ENCODE data around the gene MAGOHB.

Gene MAGOHB

DNA sequence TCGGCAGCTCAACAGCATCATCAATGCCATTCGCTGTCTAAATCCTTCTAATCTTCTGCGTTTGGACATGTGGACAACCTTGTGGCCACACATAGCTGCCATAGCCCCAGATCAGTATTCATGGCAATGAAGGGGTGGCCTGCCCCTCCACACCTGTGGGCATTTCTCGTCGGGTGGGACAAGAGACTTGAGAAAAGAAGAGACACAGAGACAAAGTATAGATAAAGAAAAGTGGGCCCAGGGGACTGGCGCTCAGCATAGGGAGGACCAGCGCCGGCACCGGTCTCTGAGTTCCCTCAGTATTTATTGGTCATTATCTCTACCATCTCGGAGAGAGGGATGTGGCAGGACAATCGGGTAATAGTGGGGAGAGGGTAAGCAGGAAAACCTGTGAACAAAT is 42.3 kb downstream of the MAGOHB start:
- H2BK5ac ChIP-seq (ENCODE audit: low read length) = peak overlapping the region; percentile 79
- H3K79me2 ChIP-seq (ENCODE audit: control insufficient read depth, insufficient read depth, low read length) = no peaks in the 10 kb centered on the region
- H2BK120ac ChIP-seq (ENCODE audit: low read depth, low read length) = no peak overlapping the region
- no peak overlapping the region for H4K8ac ChIP-seq (ENCODE audit: low read depth, low read length)
- no CpG with 5 or more reads among the region's 11 CpGs for WGBS (ENCODE audit: extremely low coverage, insufficient coverage, low lambda C conversion rate)
- no peak overlapping the region for H3K9ac ChIP-seq (ENCODE audit: low read length)
- H3K18ac ChIP-seq (ENCODE audit: low read length) = no peak overlapping the region
- no peaks in the 10 kb centered on the region for H3K4me1 ChIP-seq (ENCODE audit: control insufficient read depth, low read depth, low read length)
- H3K79me1 ChIP-seq (ENCODE audit: low read length) = no peaks in the 10 kb centered on the region
- H3K36me3 ChIP-seq (ENCODE audit: control insufficient read depth, insufficient read depth, low read length) = no peaks in the 10 kb centered on the region
- no peak overlapping the region for H3K4me3 ChIP-seq (ENCODE audit: low read length)
- H2AK5ac ChIP-seq (ENCODE audit: low read length) = no peak overlapping the region
- no peak overlapping the region for H3K27ac ChIP-seq (ENCODE audit: low read depth, low read length)
- no peak overlapping the region for H3K4ac ChIP-seq (ENCODE audit: low read depth, low read length)
- no peak overlapping the region for H3K23ac ChIP-seq (ENCODE audit: low read length)
- no peak overlapping the region for H3K56ac ChIP-seq (ENCODE audit: low read length)
- peak; percentile 22 for DNase-seq
- no peak overlapping the region for H3K4me2 ChIP-seq (ENCODE audit: low read length)
- H2BK15ac ChIP-seq (replicated peaks; ENCODE audit: low read depth) = no peak overlapping the region
- no peak overlapping the region for H4K5ac ChIP-seq (ENCODE audit: low read length)
- no peaks in the 10 kb centered on the region for H3K27me3 ChIP-seq (ENCODE audit: insufficient read depth, low read length, poor library complexity)

DNA sequence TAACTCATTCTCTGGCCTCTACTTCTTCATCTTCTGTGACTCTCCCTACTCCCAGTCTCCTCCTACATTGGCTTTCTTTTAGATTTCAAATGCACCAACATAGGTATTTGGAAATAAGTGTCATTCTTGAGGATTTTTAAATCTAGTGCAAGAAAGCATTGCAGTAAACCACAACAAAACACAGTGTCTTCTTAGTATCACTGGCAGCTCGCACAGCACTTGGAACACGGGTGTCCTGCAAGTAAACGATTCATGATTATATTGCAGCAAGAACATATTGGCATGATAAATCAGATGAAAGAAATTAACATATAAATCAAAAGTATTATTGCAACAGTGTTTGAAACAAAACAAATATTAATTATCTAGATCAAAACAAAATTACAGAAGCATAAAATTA is 45.6 kb downstream of the MAGOHB start:
- H4K5ac ChIP-seq (ENCODE audit: low read length) = no peak overlapping the region
- WGBS (ENCODE audit: extremely low coverage, insufficient coverage, low lambda C conversion rate) = no CpG with 5 or more reads among the region's 3 CpGs
- no peak overlapping the region for H2AK5ac ChIP-seq (ENCODE audit: low read length)
- no peaks in the 10 kb centered on the region for H3K79me2 ChIP-seq (ENCODE audit: control insufficient read depth, insufficient read depth, low read length)
- H3K56ac ChIP-seq (ENCODE audit: low read length) = no peak overlapping the region
- H3K4ac ChIP-seq (ENCODE audit: low read depth, low read length) = no peak overlapping the region
- no peak overlapping the region for H2BK120ac ChIP-seq (ENCODE audit: low read depth, low read length)
- no peak overlapping the region for H2BK15ac ChIP-seq (replicated peaks; ENCODE audit: low read depth)
- no peaks in the 10 kb centered on the region for H3K36me3 ChIP-seq (ENCODE audit: control insufficient read depth, insufficient read depth, low read length)
- H3K23ac ChIP-seq (ENCODE audit: low read length) = no peak overlapping the region
- H2BK5ac ChIP-seq (ENCODE audit: low read length) = no peak overlapping the region
- no peak overlapping the region for H3K9ac ChIP-seq (ENCODE audit: low read length)
- no peak overlapping the region for H3K18ac ChIP-seq (ENCODE audit: low read length)
- H3K4me1 ChIP-seq (ENCODE audit: control insufficient read depth, low read depth, low read length) = no peaks in the 10 kb centered on the region
- no peaks in the 10 kb centered on the region for H3K27me3 ChIP-seq (ENCODE audit: insufficient read depth, low read length, poor library complexity)
- H3K79me1 ChIP-seq (ENCODE audit: low read length) = no peaks in the 10 kb centered on the region
- DNase-seq = no peak
- H4K8ac ChIP-seq (ENCODE audit: low read depth, low read length) = no peak overlapping the region
- no peak overlapping the region for H3K4me3 ChIP-seq (ENCODE audit: low read length)
- no peak overlapping the region for H3K4me2 ChIP-seq (ENCODE audit: low read length)
- no peak overlapping the region for H3K27ac ChIP-seq (ENCODE audit: low read depth, low read length)

DNA sequence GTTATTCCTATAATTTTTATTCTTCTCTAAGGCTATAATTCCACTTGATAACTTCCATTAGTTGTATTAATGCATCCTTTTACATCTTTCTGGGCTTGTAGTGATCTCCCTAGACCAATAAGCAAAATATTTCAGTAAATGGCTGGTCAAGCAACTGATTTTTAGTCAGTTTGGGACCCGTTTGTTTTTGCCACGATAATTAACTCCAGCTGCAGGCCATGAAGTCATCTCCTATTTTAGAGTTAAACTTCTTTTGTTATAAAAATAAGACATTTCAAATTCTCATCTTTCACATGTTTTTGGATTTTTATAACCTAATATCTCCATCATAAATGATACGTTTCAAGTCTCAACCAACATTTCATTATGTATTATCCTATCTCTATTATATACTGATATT is 49.4 kb downstream of the MAGOHB start:
- DNase-seq = no peak
- Histone ChIP-seq H3K27ac (ENCODE audit: low read depth, low read length) (no peak overlapping the region), H3K79me1 (ENCODE audit: low read length) (no peaks in the 10 kb centered on the region), H4K5ac (ENCODE audit: low read length) (no peak overlapping the region), H2BK120ac (ENCODE audit: low read depth, low read length) (no peak overlapping the region), H3K23ac (ENCODE audit: low read length) (no peak overlapping the region), H3K36me3 (ENCODE audit: control insufficient read depth, insufficient read depth, low read length) (no peaks in the 10 kb centered on the region), H3K56ac (ENCODE audit: low read length) (no peak overlapping the region), H3K79me2 (ENCODE audit: control insufficient read depth, insufficient read depth, low read length) (no peaks in the 10 kb centered on the region), H4K8ac (ENCODE audit: low read depth, low read length) (no peak overlapping the region), H3K4me3 (ENCODE audit: low read length) (no peak overlapping the region), H3K4me1 (ENCODE audit: control insufficient read depth, low read depth, low read length) (no peaks in the 10 kb centered on the region), H3K4me2 (ENCODE audit: low read length) (no peak overlapping the region), H2BK5ac (ENCODE audit: low read length) (no peak overlapping the region), H2AK5ac (ENCODE audit: low read length) (no peak overlapping the region), H3K27me3 (ENCODE audit: insufficient read depth, low read length, poor library complexity) (no peaks in the 10 kb centered on the region), H3K9ac (ENCODE audit: low read length) (no peak overlapping the region), H3K18ac (ENCODE audit: low read length) (no peak overlapping the region), H3K4ac (ENCODE audit: low read depth, low read length) (no peak overlapping the region), H2BK15ac (replicated peaks; ENCODE audit: low read depth) (no peak overlapping the region)
- no CpG with 5 or more reads among the region's 3 CpGs for WGBS (ENCODE audit: extremely low coverage, insufficient coverage, low lambda C conversion rate)

GRCh38 chr12:10563002-10563401 is 50.4 kb downstream of the MAGOHB start:
- H3K79me1 ChIP-seq (ENCODE audit: low read length) = no peaks in the 10 kb centered on the region
- no peak overlapping the region for H3K27ac ChIP-seq (ENCODE audit: low read depth, low read length)
- H4K5ac ChIP-seq (ENCODE audit: low read length) = no peak overlapping the region
- H3K23ac ChIP-seq (ENCODE audit: low read length) = no peak overlapping the region
- no peak overlapping the region for H2BK5ac ChIP-seq (ENCODE audit: low read length)
- no peak overlapping the region for H3K4me2 ChIP-seq (ENCODE audit: low read length)
- H2AK5ac ChIP-seq (ENCODE audit: low read length) = no peak overlapping the region
- H3K4ac ChIP-seq (ENCODE audit: low read depth, low read length) = no peak overlapping the region
- no CpG with 5 or more reads among the region's 1 CpG for WGBS (ENCODE audit: extremely low coverage, insufficient coverage, low lambda C conversion rate)
- no peaks in the 10 kb centered on the region for H3K79me2 ChIP-seq (ENCODE audit: control insufficient read depth, insufficient read depth, low read length)
- H2BK120ac ChIP-seq (ENCODE audit: low read depth, low read length) = no peak overlapping the region
- H3K36me3 ChIP-seq (ENCODE audit: control insufficient read depth, insufficient read depth, low read length) = no peaks in the 10 kb centered on the region
- no peak overlapping the region for H4K8ac ChIP-seq (ENCODE audit: low read depth, low read length)
- H3K18ac ChIP-seq (ENCODE audit: low read length) = no peak overlapping the region
- no peak overlapping the region for H3K9ac ChIP-seq (ENCODE audit: low read length)
- no peak overlapping the region for H2BK15ac ChIP-seq (replicated peaks; ENCODE audit: low read depth)
- no peak overlapping the region for H3K56ac ChIP-seq (ENCODE audit: low read length)
- no peak for DNase-seq
- H3K4me3 ChIP-seq (ENCODE audit: low read length) = no peak overlapping the region
- no peaks in the 10 kb centered on the region for H3K4me1 ChIP-seq (ENCODE audit: control insufficient read depth, low read depth, low read length)
- no peaks in the 10 kb centered on the region for H3K27me3 ChIP-seq (ENCODE audit: insufficient read depth, low read length, poor library complexity)

GRCh38 chr12:10562306-10562933 is 51.0 kb downstream of the MAGOHB start:
- Histone ChIP-seq H3K27ac (ENCODE audit: low read depth, low read length) (no peak overlapping the region), H3K36me3 (ENCODE audit: control insufficient read depth, insufficient read depth, low read length) (no peaks in the 10 kb centered on the region), H3K4ac (ENCODE audit: low read depth, low read length) (no peak overlapping the region), H4K8ac (ENCODE audit: low read depth, low read length) (no peak overlapping the region), H3K18ac (ENCODE audit: low read length) (no peak overlapping the region), H3K27me3 (ENCODE audit: insufficient read depth, low read length, poor library complexity) (no peaks in the 10 kb centered on the region), H3K56ac (ENCODE audit: low read length) (no peak overlapping the region), H4K5ac (ENCODE audit: low read length) (no peak overlapping the region), H2BK15ac (replicated peaks; ENCODE audit: low read depth) (no peak overlapping the region), H3K79me2 (ENCODE audit: control insufficient read depth, insufficient read depth, low read length) (no peaks in the 10 kb centered on the region), H3K9ac (ENCODE audit: low read length) (no peak overlapping the region), H3K4me2 (ENCODE audit: low read length) (no peak overlapping the region), H2BK120ac (ENCODE audit: low read depth, low read length) (no peak overlapping the region), H3K23ac (ENCODE audit: low read length) (no peak overlapping the region), H3K79me1 (ENCODE audit: low read length) (no peaks in the 10 kb centered on the region), H2BK5ac (ENCODE audit: low read length) (no peak overlapping the region), H3K4me3 (ENCODE audit: low read length) (no peak overlapping the region), H3K4me1 (ENCODE audit: control insufficient read depth, low read depth, low read length) (peaks cover 4% of the 10 kb centered on the region), H2AK5ac (ENCODE audit: low read length) (no peak overlapping the region)
- WGBS (ENCODE audit: extremely low coverage, insufficient coverage, low lambda C conversion rate) = no CpG with 5 or more reads among the region's 1 CpG
- DNase-seq = peak; percentile 37

- H3K79me1 ChIP-seq (ENCODE audit: low read length) = no peaks in the 10 kb centered on the region
- no peak for DNase-seq
- peaks cover 5% of the 10 kb centered on the region for H3K4me1 ChIP-seq (ENCODE audit: control insufficient read depth, low read depth, low read length)
- no peak overlapping the region for H3K4ac ChIP-seq (ENCODE audit: low read depth, low read length)
- H4K5ac ChIP-seq (ENCODE audit: low read length) = no peak overlapping the region
- H2BK5ac ChIP-seq (ENCODE audit: low read length) = no peak overlapping the region
- no peak overlapping the region for H3K18ac ChIP-seq (ENCODE audit: low read length)
- H3K23ac ChIP-seq (ENCODE audit: low read length) = no peak overlapping the region
- H3K36me3 ChIP-seq (ENCODE audit: control insufficient read depth, insufficient read depth, low read length) = no peaks in the 10 kb centered on the region
- no peak overlapping the region for H2AK5ac ChIP-seq (ENCODE audit: low read length)
- no peaks in the 10 kb centered on the region for H3K27me3 ChIP-seq (ENCODE audit: insufficient read depth, low read length, poor library complexity)
- H3K79me2 ChIP-seq (ENCODE audit: control insufficient read depth, insufficient read depth, low read length) = no peaks in the 10 kb centered on the region
- no peak overlapping the region for H3K4me2 ChIP-seq (ENCODE audit: low read length)
- no peak overlapping the region for H3K4me3 ChIP-seq (ENCODE audit: low read length)
- H3K27ac ChIP-seq (ENCODE audit: low read depth, low read length) = no peak overlapping the region
- no peak overlapping the region for H3K56ac ChIP-seq (ENCODE audit: low read length)
- no peak overlapping the region for H2BK120ac ChIP-seq (ENCODE audit: low read depth, low read length)
- no peak overlapping the region for H2BK15ac ChIP-seq (replicated peaks; ENCODE audit: low read depth)
- no peak overlapping the region for H4K8ac ChIP-seq (ENCODE audit: low read depth, low read length)
- WGBS (ENCODE audit: extremely low coverage, insufficient coverage, low lambda C conversion rate) = no CpG with 5 or more reads among the region's 2 CpGs
- no peak overlapping the region for H3K9ac ChIP-seq (ENCODE audit: low read length)
These were observed 54.2 kb downstream of the MAGOHB start for GRCh38 chr12:10559244-10559643.
